Panc1 (cell line): ENCODE data around the gene TBC1D22A. TPM values are rescaled to one million over a fixed set of nuclear protein-coding genes. Genes with fewer than 3 reads are reported as not detected.

Source experiments
- ATAC-seq: fragments of 200-7000 bp; cut with Tn5 transposase; 2 replicates; pipeline ENCODE4 v1.9.1; 2020; ENCODE audit warnings: mild to moderate bottlenecking, moderate library complexity
- BruUV-seq: library from RNA; stranded (reverse); fragments of 400-500 nt; replicated peaks from 2 replicates; lab custom pipeline; 2021; lab: Mats Ljungman, UMichigan
- CTCF ChIA-PET: fragments of 300-600 bp; sonication (Branson Sonifier 250); formaldehyde crosslinking; loops from one replicate; lab custom pipeline; 2022; ENCODE audit warnings: antibody characterized with exemption; lab: Charles Lee
- POLR2A ChIA-PET: fragments of 300-600 bp; sonication (Branson Sonifier 250); formaldehyde crosslinking; loops from one replicate; lab custom pipeline; 2022; ENCODE audit warnings: antibody characterized with exemption; lab: Charles Lee
- DNase-seq: peaks from one replicate; pipeline ENCODE4 v3.0.0-alpha.2; 2010; ENCODE audit warnings: low read depth, low spot score
- H3K27ac ChIP-seq: 2 replicates; pipeline ENCODE4 v1.5.1; 2011; ENCODE audit warnings: mild to moderate bottlenecking, low read length, inconsistent platforms
- H3K27me3 ChIP-seq: fragments of 200-500 bp; sonication (Bioruptor generic); 2 replicates; pipeline ENCODE4 v1.6.0; 2014; ENCODE audit warnings: low read length, inconsistent platforms; ENCODE audit not compliant: control insufficient read depth, insufficient read depth
- H3K36me3 ChIP-seq: fragments of 200-500 bp; sonication (Bioruptor generic); 2 replicates; pipeline ENCODE4 v1.5.1; 2014; ENCODE audit warnings: inconsistent platforms, mild to moderate bottlenecking, low read length, moderate library complexity; ENCODE audit not compliant: control insufficient read depth, insufficient read depth
- H3K4me1 ChIP-seq: 2 replicates; pipeline ENCODE4 v1.5.1; 2011; ENCODE audit warnings: inconsistent platforms, mild to moderate bottlenecking, low read length, moderate library complexity; ENCODE audit not compliant: control insufficient read depth, insufficient read depth
- H3K4me3 ChIP-seq, 2 experiments: 2 replicates each; pipeline ENCODE4 v1.5.1; 2011 to 2012; ENCODE audit warnings: low read depth in 2 of 2, low read length in 2 of 2, mild to moderate bottlenecking in 2 of 2, inconsistent platforms in 1 of 2, moderate library complexity in 1 of 2
- H3K9me3 ChIP-seq: fragments of 200-500 bp; sonication (Bioruptor generic); 2 replicates; pipeline ENCODE4 v1.5.1; 2014; ENCODE audit warnings: low read depth, mild to moderate bottlenecking, inconsistent platforms, low read length, moderate library complexity; ENCODE audit not compliant: control insufficient read depth, insufficient read depth
- POLR2AphosphoS5 ChIP-seq: IDR thresholded peaks from 2 replicates; pipeline ENCODE4 v1.6.1; 2012; ENCODE audit warnings: mild to moderate bottlenecking, low read depth, low read length, moderate library complexity
- SIN3A ChIP-seq: IDR thresholded peaks from 2 replicates; pipeline ENCODE4 v1.6.1; 2012; ENCODE audit warnings: low read depth, mild to moderate bottlenecking, low read length, moderate library complexity, borderline replicate concordance; ENCODE audit not compliant: insufficient read depth
- TCF7L2 ChIP-seq: IDR thresholded peaks from 2 replicates; pipeline ENCODE4 v1.6.1; 2011; ENCODE audit warnings: mild to moderate bottlenecking, low read depth, low read length, inconsistent platforms
- in situ Hi-C: cut with HindIII; loops from 2 replicates; pipeline ENCODE4 v1.10.0; 2016; ENCODE audit warnings: low sequenced_read_pairs, low pct_unique_long_range_greater_than_20kb
- intact Hi-C: fragments of 100-400 bp; cut with micrococcal nuclease; formaldehyde crosslinking; loops from one replicate; pipeline ENCODE4 v1.10.0; 2022; ENCODE audit not compliant: unreplicated experiment
- total RNA-seq: library from RNA; stranded (reverse); gene quantifications from one replicate; pipeline ENCODE4 v1.2.1, GENCODE V29; 2021; ENCODE audit not compliant: unreplicated experiment
- TF ChIP-seq, protein P1 (sequence below): fragments of 450-650 bp; IDR thresholded peaks from 2 replicates; pipeline ENCODE4 v1.5.1; 2017; ENCODE audit warnings: mild to moderate bottlenecking
- TF ChIP-seq, protein P2 (sequence below), 2 experiments: IDR thresholded peaks; 2 replicates each; pipeline ENCODE4 v1.6.1; 2011 to 2012; ENCODE audit warnings: low read depth in 2 of 2, control low read depth in 1 of 2, low read length in 1 of 2, mild to moderate bottlenecking in 1 of 2, moderate library complexity in 1 of 2; ENCODE audit not compliant: insufficient read depth in 1 of 2

The TBC1D22A gene
- total RNA-seq, 1 experiment from 2014 or later: 28.7 TPM

DNA sequence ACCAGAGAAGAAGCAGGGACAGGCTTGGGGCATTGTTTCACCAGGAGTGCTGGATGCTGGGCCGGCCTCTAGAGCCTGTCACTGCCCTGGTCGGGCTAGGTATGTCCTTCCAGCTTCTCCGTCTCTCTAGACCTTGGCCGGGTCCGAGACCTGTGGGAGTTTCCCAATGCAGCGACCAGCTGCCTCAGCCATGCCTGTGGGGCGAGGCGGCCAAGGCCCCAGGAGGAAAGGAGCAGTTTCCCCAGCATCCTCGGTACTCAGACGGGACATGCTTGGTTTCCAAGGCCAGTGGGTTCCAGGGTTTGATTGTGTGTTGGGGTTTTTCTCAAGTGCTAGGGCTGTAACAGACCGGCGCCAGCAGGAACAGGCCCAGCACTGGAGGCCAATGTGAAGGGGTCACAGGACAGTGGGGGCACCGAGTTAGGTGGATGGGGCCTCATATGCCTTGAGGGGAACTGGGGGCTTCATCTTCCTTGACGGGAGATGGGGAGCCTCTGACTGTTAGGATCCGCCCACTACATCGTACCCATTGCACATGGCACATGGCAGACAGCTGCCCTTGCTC lies 339.0 kb downstream of the TBC1D22A start:
- no peaks in the 10 kb centered on the region for H3K36me3 ChIP-seq

DNA sequence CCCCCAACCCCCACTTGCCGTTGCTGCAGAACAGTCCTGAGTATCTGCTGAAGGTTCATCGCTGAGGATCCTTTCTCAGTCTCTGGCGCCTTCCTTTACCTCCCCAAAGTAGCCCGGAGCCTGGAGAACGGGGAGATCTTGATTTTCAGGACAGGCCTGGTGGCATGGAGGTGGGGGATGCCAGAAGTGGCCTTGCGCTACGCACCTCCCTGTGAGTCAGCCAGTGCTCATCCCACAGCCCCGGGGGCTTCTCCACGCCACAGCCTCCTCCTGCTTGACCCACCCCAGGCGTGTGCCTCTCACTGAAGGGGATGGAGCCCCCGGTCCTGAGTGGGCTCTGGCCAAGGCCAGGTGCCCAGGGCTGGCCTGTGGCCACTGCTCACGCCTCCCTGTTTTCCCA lies 339.6 kb downstream of the TBC1D22A start:
- H3K9me3 ChIP-seq: no peaks in the 10 kb centered on the region
- intact Hi-C loops: no loop called here
- no peaks in the 10 kb centered on the region for H3K27me3 ChIP-seq
- DNase-seq (no peak), ATAC-seq (no peak)
- no peaks in the 10 kb centered on the region for H3K4me1 ChIP-seq
- no TSS peak for BruUV-seq
- TF ChIP-seq, protein P1, sequence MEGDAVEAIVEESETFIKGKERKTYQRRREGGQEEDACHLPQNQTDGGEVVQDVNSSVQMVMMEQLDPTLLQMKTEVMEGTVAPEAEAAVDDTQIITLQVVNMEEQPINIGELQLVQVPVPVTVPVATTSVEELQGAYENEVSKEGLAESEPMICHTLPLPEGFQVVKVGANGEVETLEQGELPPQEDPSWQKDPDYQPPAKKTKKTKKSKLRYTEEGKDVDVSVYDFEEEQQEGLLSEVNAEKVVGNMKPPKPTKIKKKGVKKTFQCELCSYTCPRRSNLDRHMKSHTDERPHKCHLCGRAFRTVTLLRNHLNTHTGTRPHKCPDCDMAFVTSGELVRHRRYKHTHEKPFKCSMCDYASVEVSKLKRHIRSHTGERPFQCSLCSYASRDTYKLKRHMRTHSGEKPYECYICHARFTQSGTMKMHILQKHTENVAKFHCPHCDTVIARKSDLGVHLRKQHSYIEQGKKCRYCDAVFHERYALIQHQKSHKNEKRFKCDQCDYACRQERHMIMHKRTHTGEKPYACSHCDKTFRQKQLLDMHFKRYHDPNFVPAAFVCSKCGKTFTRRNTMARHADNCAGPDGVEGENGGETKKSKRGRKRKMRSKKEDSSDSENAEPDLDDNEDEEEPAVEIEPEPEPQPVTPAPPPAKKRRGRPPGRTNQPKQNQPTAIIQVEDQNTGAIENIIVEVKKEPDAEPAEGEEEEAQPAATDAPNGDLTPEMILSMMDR: no peak
- TF ChIP-seq, protein P2, sequence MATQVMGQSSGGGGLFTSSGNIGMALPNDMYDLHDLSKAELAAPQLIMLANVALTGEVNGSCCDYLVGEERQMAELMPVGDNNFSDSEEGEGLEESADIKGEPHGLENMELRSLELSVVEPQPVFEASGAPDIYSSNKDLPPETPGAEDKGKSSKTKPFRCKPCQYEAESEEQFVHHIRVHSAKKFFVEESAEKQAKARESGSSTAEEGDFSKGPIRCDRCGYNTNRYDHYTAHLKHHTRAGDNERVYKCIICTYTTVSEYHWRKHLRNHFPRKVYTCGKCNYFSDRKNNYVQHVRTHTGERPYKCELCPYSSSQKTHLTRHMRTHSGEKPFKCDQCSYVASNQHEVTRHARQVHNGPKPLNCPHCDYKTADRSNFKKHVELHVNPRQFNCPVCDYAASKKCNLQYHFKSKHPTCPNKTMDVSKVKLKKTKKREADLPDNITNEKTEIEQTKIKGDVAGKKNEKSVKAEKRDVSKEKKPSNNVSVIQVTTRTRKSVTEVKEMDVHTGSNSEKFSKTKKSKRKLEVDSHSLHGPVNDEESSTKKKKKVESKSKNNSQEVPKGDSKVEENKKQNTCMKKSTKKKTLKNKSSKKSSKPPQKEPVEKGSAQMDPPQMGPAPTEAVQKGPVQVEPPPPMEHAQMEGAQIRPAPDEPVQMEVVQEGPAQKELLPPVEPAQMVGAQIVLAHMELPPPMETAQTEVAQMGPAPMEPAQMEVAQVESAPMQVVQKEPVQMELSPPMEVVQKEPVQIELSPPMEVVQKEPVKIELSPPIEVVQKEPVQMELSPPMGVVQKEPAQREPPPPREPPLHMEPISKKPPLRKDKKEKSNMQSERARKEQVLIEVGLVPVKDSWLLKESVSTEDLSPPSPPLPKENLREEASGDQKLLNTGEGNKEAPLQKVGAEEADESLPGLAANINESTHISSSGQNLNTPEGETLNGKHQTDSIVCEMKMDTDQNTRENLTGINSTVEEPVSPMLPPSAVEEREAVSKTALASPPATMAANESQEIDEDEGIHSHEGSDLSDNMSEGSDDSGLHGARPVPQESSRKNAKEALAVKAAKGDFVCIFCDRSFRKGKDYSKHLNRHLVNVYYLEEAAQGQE (IDR thresholded peaks at IDR 0.05; ENCODE audit: insufficient read depth in 1 of 2, low read depth in 2 of 2, low read length in 1 of 2): no peak
- no peak for TF ChIP-seq SIN3A
- TF ChIP-seq POLR2AphosphoS5: no peak
- no peak for TF ChIP-seq TCF7L2
- no peaks in the 10 kb centered on the region for H3K36me3 ChIP-seq
- POLR2A ChIA-PET: no interaction called here
- H3K4me3 ChIP-seq: no peak overlapping the region
- CTCF ChIA-PET: no interaction called here
- no peak overlapping the region for H3K27ac ChIP-seq
- in situ Hi-C loops: no loop called here

More for the DNA sequence above, 339.0 kb downstream of the TBC1D22A start:
- in situ Hi-C loops: no loop called here
- DNase-seq (no peak), ATAC-seq (no peak)
- no peaks in the 10 kb centered on the region for H3K4me1 ChIP-seq
- no peak overlapping the region for H3K4me3 ChIP-seq
- H3K27me3 ChIP-seq: no peaks in the 10 kb centered on the region
- H3K27ac ChIP-seq: no peak overlapping the region
- ChIA-PET CTCF (no interaction called here), POLR2A (no interaction called here)
- no peak for TF ChIP-seq SIN3A
- TF ChIP-seq, protein P2 (IDR thresholded peaks at IDR 0.05; ENCODE audit: insufficient read depth in 1 of 2, low read depth in 2 of 2, low read length in 1 of 2): no peak
- TF ChIP-seq, protein P1: no peak
- TF ChIP-seq POLR2AphosphoS5: no peak
- no peak for TF ChIP-seq TCF7L2
- no TSS peak for BruUV-seq
- no peaks in the 10 kb centered on the region for H3K9me3 ChIP-seq
- intact Hi-C loops: no loop called here
